ENCODE results near the gene FBXL16. TPM values are rescaled to one million over a fixed set of nuclear protein-coding genes. Genes with fewer than 3 reads are reported as not detected.

Gene FBXL16
- total and polyA plus RNA-seq, 2 of the 13 experiments (the other 11 are each of a cell fraction or from before 2014, with no cell fraction given), result 0.22 to 2.0 TPM

GRCh38 chr16:727291-727977, 21.8 kb upstream of the FBXL16 start (continued):
- peak; percentile 90 for TF ChIP-seq ZBTB10 (CRISPR knock-in tag; IDR thresholded peaks at IDR 0.05; ENCODE audit: borderline replicate concordance)
- TF ChIP-seq ZNF670 (CRISPR knock-in tag; IDR thresholded peaks at IDR 0.05; ENCODE audit: borderline replicate concordance), result no peak
- TF ChIP-seq AGO1 (IDR thresholded peaks at IDR 0.05; ENCODE audit: low read depth, low read length, poor library complexity, severe bottlenecking), result peak; percentile 75
- TF ChIP-seq ZC3H13 (CRISPR knock-in tag; IDR thresholded peaks at IDR 0.05), result 0 out of 2 replicates have a peak, but pooled peaks have one; percentile 16
- TF ChIP-seq ZNF724P (CRISPR knock-in tag; IDR thresholded peaks at IDR 0.05; ENCODE audit: borderline replicate concordance), result peak; percentile 66; the same call in 1 of the 2 replicates
- peak; percentile 67; the same call in 1 of the 2 replicates for TF ChIP-seq CHCHD3 (CRISPR knock-in tag; IDR thresholded peaks at IDR 0.05)
- TF ChIP-seq DBP (CRISPR knock-in tag; IDR thresholded peaks at IDR 0.05; ENCODE audit: not compliant biosample characterization), result no peak
- TF ChIP-seq ZNF24 (IDR thresholded peaks at IDR 0.05), result no peak
- TF ChIP-seq EED (CRISPR knock-in tag; IDR thresholded peaks at IDR 0.05), result no peak
- no peak for TF ChIP-seq IKZF5 (CRISPR knock-in tag; IDR thresholded peaks at IDR 0.05)
- TF ChIP-seq ELF4 (CRISPR knock-in tag; IDR thresholded peaks at IDR 0.05; ENCODE audit: borderline replicate concordance), result no peak
- no peak for TF ChIP-seq SOX5 (CRISPR knock-in tag; IDR thresholded peaks at IDR 0.05; ENCODE audit: borderline replicate concordance)
- no peak for TF ChIP-seq ZNF143 (CRISPR knock-in tag; IDR thresholded peaks at IDR 0.05)
- TF ChIP-seq HMGXB4 (CRISPR knock-in tag; IDR thresholded peaks at IDR 0.05; ENCODE audit: borderline replicate concordance in 1 of 2, low read depth in 1 of 2), result no peak; a peak in 1 of 4 replicates
- TF ChIP-seq U2AF2 (IDR thresholded peaks at IDR 0.05; ENCODE audit: low read depth, low read length), result no peak
- TF ChIP-seq ZNF660 (CRISPR knock-in tag; IDR thresholded peaks at IDR 0.05; ENCODE audit: borderline replicate concordance, low read depth), result no peak
- peak; percentile 35; the same call in 1 of the 2 replicates for TF ChIP-seq ARID5B (CRISPR knock-in tag; IDR thresholded peaks at IDR 0.05)
- no peak for TF ChIP-seq SMC3 (IDR thresholded peaks at IDR 0.05; ENCODE audit: low read length)
